Activated CD8-positive, alpha-beta T cell treated with anti-CD3 and anti-CD28 coated beads, Interleukin-2, amount 10 ng/mL, durations not matched to agents 7 days and 5 days (primary cell): ENCODE measurements around the gene MRPL19. TPM values are rescaled to one million over a fixed set of nuclear protein-coding genes. Genes with fewer than 3 reads are reported as not detected.
"Not testable (repeated sequence)": the region's sequence is repeated elsewhere in the genome, so short reads cannot be mapped to it uniquely, and the experiment has no call there.

Experiments
- ATAC-seq: fragments of 150-1000 bp; cut with Tn5 transposase; one replicate; pipeline ENCODE4 v1.10.0; 2021; ENCODE audit warnings: moderate library complexity
- CTCF ChIA-PET: fragments of 350-600 bp; sonication (Branson Sonifier 250); formaldehyde crosslinking; loops from one replicate; lab custom pipeline; 2021; ENCODE audit warnings: antibody characterized with exemption; lab: Charles Lee
- POLR2A ChIA-PET: fragments of 350-600 bp; sonication (Branson Sonifier 250); formaldehyde crosslinking; loops from one replicate; lab custom pipeline; 2021; ENCODE audit warnings: antibody characterized with exemption; lab: Charles Lee
- DNase-seq: peaks from one replicate; pipeline ENCODE4 v3.0.0-alpha.2; 2020
- H3K27ac Mint-ChIP-seq: one replicate; pipeline ENCODE4 v1.8.0; 2021; ENCODE audit warnings: mild to moderate bottlenecking, mixed read lengths
- H3K27me3 Mint-ChIP-seq: one replicate; pipeline ENCODE4 v1.8.0; 2021; ENCODE audit warnings: low read depth, mixed read lengths
- H3K36me3 Mint-ChIP-seq: one replicate; pipeline ENCODE4 v1.8.0; 2021; ENCODE audit warnings: low read depth, mixed read lengths
- H3K4me1 Mint-ChIP-seq: one replicate; pipeline ENCODE4 v1.8.0; 2021; ENCODE audit warnings: low read depth, mixed read lengths
- H3K4me3 Mint-ChIP-seq: one replicate; pipeline ENCODE4 v1.8.0; 2021; ENCODE audit warnings: mild to moderate bottlenecking, mixed read lengths
- H3K9me3 Mint-ChIP-seq: one replicate; pipeline ENCODE4 v1.8.0; 2022; ENCODE audit warnings: mixed read lengths; ENCODE audit not compliant: insufficient read depth
- total RNA-seq, 2 experiments: library from RNA; stranded (reverse); gene quantifications; one replicate each; pipeline ENCODE4 v1.2.3, GENCODE V29; 2021

The MRPL19 gene
- total RNA-seq, 2 experiments from 2014 or later, result 39.5 to 42.4 TPM

DNA sequence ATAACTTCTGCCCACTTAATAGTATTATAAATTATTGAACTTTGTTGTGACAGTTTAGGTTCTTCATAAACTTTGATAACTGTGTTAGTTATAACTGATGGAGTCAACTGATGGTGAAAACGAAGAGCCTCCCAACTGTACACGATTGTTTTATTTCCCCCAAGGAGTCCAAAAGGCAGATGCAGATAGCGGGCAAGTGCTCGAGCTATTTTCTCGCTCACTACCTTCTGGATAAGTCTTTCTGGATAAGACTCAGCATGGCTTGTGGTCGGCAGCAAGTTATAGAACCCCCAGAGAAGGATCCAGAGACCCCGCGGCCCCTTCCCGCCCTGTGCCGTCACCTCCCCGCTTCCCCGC, 63.6 kb downstream of the MRPL19 start:
- Mint-ChIP-seq H3K36me3 (peaks cover 11% of the 10 kb centered on the region), H3K9me3 (no peaks in the 10 kb centered on the region), H3K4me1 (peaks cover 19% of the 10 kb centered on the region), H3K27ac (peak overlapping the region; percentile 97), H3K4me3 (peak overlapping the region; percentile 90), H3K27me3 (peaks cover under 1% of the 10 kb centered on the region)
- CTCF ChIA-PET, result interaction anchor here (0.7 to 1.9 kb wide), 7 partner anchors 9 to 63 kb away, joined by 3 to 6 read pairs (median 4); partner anchors contain the start of gene MRPL19
- DNase-seq, result no peak
- ATAC-seq, result no peak
- POLR2A ChIA-PET, result interaction anchor here (1.0 to 1.2 kb wide), 3 partner anchors 11 to 63 kb away, joined by 3 to 11 read pairs (median 3); partner anchors contain the start of gene MRPL19

DNA sequence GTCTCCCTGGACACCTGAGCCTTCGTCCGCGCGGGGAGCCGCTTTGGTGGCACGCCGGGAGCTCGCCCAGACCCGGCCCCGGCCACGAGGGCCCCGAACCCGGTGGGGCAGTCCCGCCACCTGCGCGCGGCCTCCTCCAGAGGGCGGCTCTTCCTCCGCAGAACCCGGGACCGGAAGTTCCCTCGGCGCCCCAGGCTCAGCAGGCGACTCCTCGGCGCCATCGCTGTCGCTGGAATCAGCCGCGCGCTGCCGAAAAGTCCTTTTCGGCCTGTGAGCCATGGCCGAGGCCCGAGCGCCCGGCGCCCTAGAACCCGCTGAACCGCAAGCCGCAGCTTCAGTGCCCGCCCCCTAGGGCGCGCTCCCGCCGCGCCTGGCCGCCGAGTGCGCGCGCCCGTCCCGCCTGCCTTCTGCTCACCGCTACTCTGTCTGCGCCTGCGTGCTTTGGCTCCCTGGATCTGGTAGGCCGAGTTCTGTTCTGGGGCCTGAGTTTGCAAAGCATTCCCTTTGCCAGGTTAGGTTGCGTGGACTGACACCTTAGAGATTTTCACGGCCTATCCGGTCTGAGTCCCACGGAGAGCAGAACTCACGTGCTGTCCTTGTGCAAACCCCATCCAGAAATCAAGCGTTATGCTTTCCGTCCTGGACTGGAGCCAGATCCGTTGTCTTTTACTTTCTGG, 64.1 kb downstream of the MRPL19 start, which contains the start of gene GCFC2:
Gene GCFC2, minus strand, starts transcription at position 339 of the 677 bp plus-strand sequence. Its CDS starts 60 bp downstream, at position 279.
- ATAC-seq (peak; percentile 95), DNase-seq (peak; percentile 87)
- H3K9me3 Mint-ChIP-seq, result no peaks in the 10 kb centered on the region
- ChIA-PET CTCF (interaction anchor here (0.7 to 1.9 kb wide), 8 partner anchors 9 to 63 kb away, joined by 3 to 6 read pairs (median 4); partner anchors contain the start of gene MRPL19), POLR2A (interaction anchor here (1.0 to 1.2 kb wide), 3 partner anchors 12 to 64 kb away, joined by 3 to 11 read pairs (median 3); partner anchors contain the start of gene MRPL19)
- H3K27ac Mint-ChIP-seq, result peak within 1 kb of the TSS; percentile 97
- peaks cover 3% of the 10 kb centered on the region for H3K27me3 Mint-ChIP-seq
- peak within 1 kb of the TSS; percentile 90 for H3K4me3 Mint-ChIP-seq
- peaks cover 9% of the 10 kb centered on the region for H3K36me3 Mint-ChIP-seq
- H3K4me1 Mint-ChIP-seq, result peaks cover 18% of the 10 kb centered on the region

DNA sequence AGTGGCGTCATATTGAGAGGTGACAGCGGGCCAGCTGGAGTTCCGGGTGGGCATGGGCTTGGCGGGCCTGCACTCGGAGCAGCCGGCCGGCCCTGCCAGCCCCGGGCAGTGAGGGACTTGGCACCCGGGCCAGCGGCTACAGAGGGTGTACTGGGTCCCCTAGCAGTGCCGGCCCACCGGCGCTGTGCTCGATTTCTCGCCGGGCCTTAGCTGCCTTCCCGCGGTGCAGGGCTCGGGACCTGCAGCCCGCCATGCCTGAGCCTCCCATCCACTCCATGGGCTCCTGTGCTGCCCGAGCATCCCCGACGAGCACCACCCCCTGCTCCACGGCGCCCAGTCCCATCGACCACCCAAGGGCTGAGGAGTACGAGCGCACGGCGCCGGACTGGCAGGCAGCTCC, 65.0 kb downstream of the MRPL19 start:
- H3K27me3 Mint-ChIP-seq, H3K36me3 Mint-ChIP-seq, POLR2A ChIA-PET, DNase-seq, ATAC-seq, H3K9me3 Mint-ChIP-seq: not testable (repeated sequence)
- peaks cover 13% of the 10 kb centered on the region for H3K4me1 Mint-ChIP-seq
- CTCF ChIA-PET, result interaction anchor here (0.8 to 1.7 kb wide), 3 partner anchors 26 to 64 kb away, joined by 3 to 6 read pairs (median 3); partner anchors contain the start of gene MRPL19
- H3K4me3 Mint-ChIP-seq, result peak overlapping the region; percentile 90
- H3K27ac Mint-ChIP-seq, result peak overlapping the region; percentile 97

GRCh38 chr2:75716406-75716805, 69.8 kb downstream of the MRPL19 start:
- H3K4me1 Mint-ChIP-seq, result no peaks in the 10 kb centered on the region
- ChIA-PET POLR2A (no interaction called here), CTCF (interaction anchor here (0.7 to 0.9 kb wide), 2 partner anchors 40 to 81 kb away, joined by 3 read pairs; no protein-coding TSS in a partner anchor)
- H3K27me3 Mint-ChIP-seq, result peaks cover 13% of the 10 kb centered on the region
- no peak overlapping the region for H3K4me3 Mint-ChIP-seq
- H3K9me3 Mint-ChIP-seq, result no peaks in the 10 kb centered on the region
- ATAC-seq, result no peak
- DNase-seq, result no peak
- H3K36me3 Mint-ChIP-seq, result no peaks in the 10 kb centered on the region
- H3K27ac Mint-ChIP-seq, result no peak overlapping the region

DNA sequence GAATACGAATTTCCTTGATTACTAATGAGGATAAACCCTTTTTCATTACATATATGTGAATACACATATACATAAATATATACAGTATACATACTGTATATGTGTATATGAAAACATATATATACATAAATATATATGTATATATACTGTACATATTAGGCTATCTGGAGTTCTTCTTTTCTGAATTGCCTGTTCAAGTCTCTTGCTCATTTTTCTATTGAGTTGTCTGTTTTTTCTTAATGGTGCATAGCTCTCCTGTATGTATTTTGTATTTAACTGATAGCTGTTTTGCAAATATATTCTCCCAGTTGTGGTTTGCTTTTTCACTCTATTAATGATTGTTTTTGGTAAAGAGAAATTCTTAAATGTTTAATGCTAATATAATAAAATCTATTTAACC, 73.0 kb downstream of the MRPL19 start:
- H3K27me3 Mint-ChIP-seq, result peaks cover 13% of the 10 kb centered on the region
- CTCF ChIA-PET, result interaction anchor here (1.0 kb wide), 1 partner anchor 9 kb away, joined by 3 read pairs; no protein-coding TSS in a partner anchor
- no peak for ATAC-seq
- no peak overlapping the region for H3K27ac Mint-ChIP-seq
- no peaks in the 10 kb centered on the region for H3K36me3 Mint-ChIP-seq
- no peak overlapping the region for H3K4me3 Mint-ChIP-seq
- no peak for DNase-seq
- no peaks in the 10 kb centered on the region for H3K9me3 Mint-ChIP-seq
- POLR2A ChIA-PET, result no interaction called here
- H3K4me1 Mint-ChIP-seq, result no peaks in the 10 kb centered on the region

DNA sequence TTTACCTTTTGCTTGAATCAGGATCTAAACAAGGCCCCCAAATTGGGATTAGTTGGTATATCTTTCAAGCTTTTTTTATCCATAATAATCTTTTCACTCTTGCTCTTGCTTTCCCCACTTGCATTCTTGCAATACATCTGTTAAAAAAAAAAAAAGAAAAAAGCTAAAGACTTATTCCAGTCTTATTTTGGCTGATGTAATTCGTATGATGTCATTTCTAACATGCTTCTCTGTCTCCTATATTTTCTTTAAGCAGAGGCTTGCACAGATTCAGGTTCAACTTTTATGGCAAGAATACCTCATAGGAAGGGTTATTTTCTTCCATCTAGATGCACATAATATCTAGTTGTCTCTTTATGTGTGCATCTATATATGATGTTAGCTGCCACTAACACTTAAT, 73.9 kb downstream of the MRPL19 start:
- ATAC-seq (no peak), DNase-seq (no peak)
- Mint-ChIP-seq H3K9me3 (no peaks in the 10 kb centered on the region), H3K27me3 (peaks cover 10% of the 10 kb centered on the region), H3K4me1 (no peaks in the 10 kb centered on the region), H3K4me3 (no peak overlapping the region), H3K27ac (no peak overlapping the region), H3K36me3 (no peaks in the 10 kb centered on the region)
- ChIA-PET CTCF (no interaction called here), POLR2A (no interaction called here)

- CTCF ChIA-PET, result no interaction called here
- Mint-ChIP-seq H3K27ac (no peak overlapping the region), H3K36me3 (no peaks in the 10 kb centered on the region), H3K4me1 (no peaks in the 10 kb centered on the region), H3K9me3 (no peaks in the 10 kb centered on the region), H3K27me3 (peaks cover 14% of the 10 kb centered on the region), H3K4me3 (no peak overlapping the region)
- ATAC-seq (no peak), DNase-seq (no peak)
- POLR2A ChIA-PET, result no interaction called here
These were observed 76.1 kb downstream of the MRPL19 start for GRCh38 chr2:75722687-75723086.

- DNase-seq (no peak), ATAC-seq (no peak)
- Mint-ChIP-seq H3K4me3 (no peak overlapping the region), H3K4me1 (no peaks in the 10 kb centered on the region), H3K27ac (no peak overlapping the region), H3K36me3 (no peaks in the 10 kb centered on the region), H3K27me3 (peaks cover 12% of the 10 kb centered on the region), H3K9me3 (no peaks in the 10 kb centered on the region)
- CTCF ChIA-PET, result no interaction called here
- POLR2A ChIA-PET, result no interaction called here
These were observed 82.2 kb downstream of the MRPL19 start for GRCh38 chr2:75728614-75729419.

- ChIA-PET CTCF (no interaction called here), POLR2A (no interaction called here)
- no peaks in the 10 kb centered on the region for H3K9me3 Mint-ChIP-seq
- ATAC-seq (no peak), DNase-seq (no peak)
- H3K4me1 Mint-ChIP-seq, result no peaks in the 10 kb centered on the region
- H3K36me3 Mint-ChIP-seq, result no peaks in the 10 kb centered on the region
- no peak overlapping the region for H3K27ac Mint-ChIP-seq
- H3K4me3 Mint-ChIP-seq, result no peak overlapping the region
- H3K27me3 Mint-ChIP-seq, result peaks cover 12% of the 10 kb centered on the region
These were observed 83.3 kb downstream of the MRPL19 start for GRCh38 chr2:75729861-75730260.

- Mint-ChIP-seq H3K4me3 (no peak overlapping the region), H3K9me3 (no peaks in the 10 kb centered on the region)
These were observed 89.7 kb downstream of the MRPL19 start for GRCh38 chr2:75736276-75736675.

GRCh38 chr2:75737961-75738360, 91.4 kb downstream of the MRPL19 start:
- DNase-seq (no peak), ATAC-seq (no peak)
- Mint-ChIP-seq H3K36me3 (no peaks in the 10 kb centered on the region), H3K27ac (no peak overlapping the region), H3K27me3 (no peaks in the 10 kb centered on the region), H3K4me1 (no peaks in the 10 kb centered on the region), H3K9me3 (no peaks in the 10 kb centered on the region), H3K4me3 (no peak overlapping the region)
- CTCF ChIA-PET, result no interaction called here
- POLR2A ChIA-PET, result no interaction called here

More at GRCh38 chr2:75736276-75736675, 89.7 kb downstream of the MRPL19 start:
- H3K36me3 Mint-ChIP-seq, result no peaks in the 10 kb centered on the region
- no peak overlapping the region for H3K27ac Mint-ChIP-seq
- ChIA-PET POLR2A (no interaction called here), CTCF (no interaction called here)
- no peak for ATAC-seq
- H3K27me3 Mint-ChIP-seq, result no peaks in the 10 kb centered on the region
- no peak for DNase-seq
- H3K4me1 Mint-ChIP-seq, result no peaks in the 10 kb centered on the region
